Activated CD8-positive, alpha-beta memory T cell treated with anti-CD3 and anti-CD28 coated beads, Interleukin-2, amount 10 ng/mL, durations not matched to agents 7 days and 5 days (primary cell): ENCODE measurements around the gene PCDH9. TPM values are rescaled to one million over a fixed set of nuclear protein-coding genes. Genes with fewer than 3 reads are reported as not detected.

Experiments
- ATAC-seq: fragments of 150-1000 bp; cut with Tn5 transposase; one replicate; pipeline ENCODE4 v1.10.0; 2021; ENCODE audit warnings: moderate library complexity
- CTCF ChIA-PET: fragments of 350-600 bp; sonication (Branson Sonifier 250); formaldehyde crosslinking; loops from one replicate; lab custom pipeline; 2021; ENCODE audit warnings: antibody characterized with exemption; lab: Charles Lee
- DNase-seq: peaks from one replicate; pipeline ENCODE4 v3.0.0-alpha.2; 2020
- H3K27ac Mint-ChIP-seq: one replicate; pipeline ENCODE4 v1.8.0; 2021; ENCODE audit warnings: mild to moderate bottlenecking, mixed read lengths
- H3K27me3 Mint-ChIP-seq: one replicate; pipeline ENCODE4 v1.8.0; 2021; ENCODE audit warnings: mixed read lengths
- H3K36me3 Mint-ChIP-seq: one replicate; pipeline ENCODE4 v1.8.0; 2021; ENCODE audit warnings: mild to moderate bottlenecking, mixed read lengths
- H3K4me1 Mint-ChIP-seq: one replicate; pipeline ENCODE4 v1.8.0; 2021; ENCODE audit warnings: mixed read lengths
- H3K4me3 Mint-ChIP-seq: one replicate; pipeline ENCODE4 v1.8.0; 2021; ENCODE audit warnings: mild to moderate bottlenecking, moderate library complexity, mixed read lengths
- H3K9me3 Mint-ChIP-seq: one replicate; pipeline ENCODE4 v1.8.0; 2022; ENCODE audit warnings: low read depth, mixed read lengths
- total RNA-seq, 2 experiments: library from RNA; stranded (reverse); gene quantifications; one replicate each; pipeline ENCODE4 v1.2.3, GENCODE V29; 2021

The PCDH9 gene
- total RNA-seq, 2 experiments from 2014 or later = 0.14 to 0.15 TPM

DNA sequence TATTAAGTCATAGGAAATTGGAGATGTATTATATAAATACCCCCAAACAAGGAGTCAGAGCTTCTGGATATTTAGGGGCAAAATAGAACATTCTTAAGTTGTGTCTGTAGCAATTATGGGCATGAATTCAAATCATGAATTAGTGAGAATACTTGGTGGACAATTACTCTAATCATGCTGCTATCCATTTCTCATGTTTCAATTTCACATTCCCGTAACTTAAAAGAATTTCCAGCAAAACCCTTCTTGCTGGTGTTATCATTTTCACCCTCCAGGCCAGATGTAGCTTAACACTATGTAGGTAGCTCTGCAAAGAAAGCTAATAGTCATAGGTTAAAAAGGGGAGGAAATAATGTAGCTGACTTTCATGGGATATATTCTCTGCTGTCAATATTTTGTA is 136.1 kb downstream of the PCDH9 start:
- DNase-seq (no peak), ATAC-seq (no peak)
- no peak overlapping the region for H3K27ac Mint-ChIP-seq
- H3K36me3 Mint-ChIP-seq = no peaks in the 10 kb centered on the region
- H3K9me3 Mint-ChIP-seq = no peaks in the 10 kb centered on the region
- H3K4me1 Mint-ChIP-seq = no peaks in the 10 kb centered on the region
- H3K4me3 Mint-ChIP-seq = no peak overlapping the region
- no peaks in the 10 kb centered on the region for H3K27me3 Mint-ChIP-seq
- CTCF ChIA-PET = no interaction called here

- DNase-seq (no peak), ATAC-seq (no peak)
- Mint-ChIP-seq H3K27me3 (no peaks in the 10 kb centered on the region), H3K27ac (no peak overlapping the region), H3K4me3 (no peak overlapping the region), H3K36me3 (no peaks in the 10 kb centered on the region), H3K9me3 (no peaks in the 10 kb centered on the region), H3K4me1 (no peaks in the 10 kb centered on the region)
- CTCF ChIA-PET = no interaction called here
Measured at GRCh38 chr13:67091603-67092002, 138.5 kb downstream of the PCDH9 start.

- ATAC-seq (no peak), DNase-seq (no peak)
- no peaks in the 10 kb centered on the region for H3K36me3 Mint-ChIP-seq
- no peak overlapping the region for H3K27ac Mint-ChIP-seq
- H3K27me3 Mint-ChIP-seq = no peaks in the 10 kb centered on the region
- CTCF ChIA-PET = no interaction called here
- no peaks in the 10 kb centered on the region for H3K9me3 Mint-ChIP-seq
- H3K4me1 Mint-ChIP-seq = no peaks in the 10 kb centered on the region
- H3K4me3 Mint-ChIP-seq = no peak overlapping the region
Measured at GRCh38 chr13:67090856-67091255, 139.3 kb downstream of the PCDH9 start.

DNA sequence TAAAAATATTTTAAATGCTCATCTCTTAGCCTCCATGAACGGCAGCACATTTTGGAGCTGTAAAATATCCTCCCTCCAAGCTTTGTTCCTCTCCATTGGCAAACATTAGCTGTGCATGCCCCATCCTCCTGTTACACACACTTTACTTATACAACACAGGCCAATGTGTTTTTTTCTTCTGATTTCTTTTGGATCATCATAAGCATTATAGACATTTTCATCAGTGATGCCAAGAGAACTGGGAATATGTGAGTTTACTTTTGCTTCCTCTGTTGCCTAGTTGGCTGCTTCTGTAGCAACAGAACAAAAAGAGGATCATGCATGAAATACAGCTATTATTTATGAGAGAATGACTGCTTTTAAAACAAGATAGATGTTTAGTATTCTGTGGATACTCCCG is 142.6 kb downstream of the PCDH9 start:
- Mint-ChIP-seq H3K9me3 (no peaks in the 10 kb centered on the region), H3K27me3 (no peaks in the 10 kb centered on the region), H3K36me3 (no peaks in the 10 kb centered on the region), H3K4me3 (no peak overlapping the region), H3K27ac (no peak overlapping the region), H3K4me1 (no peaks in the 10 kb centered on the region)
- DNase-seq (no peak), ATAC-seq (no peak)
- CTCF ChIA-PET = no interaction called here

- peaks cover 3% of the 10 kb centered on the region for H3K9me3 Mint-ChIP-seq
- H3K36me3 Mint-ChIP-seq = no peaks in the 10 kb centered on the region
- H3K27me3 Mint-ChIP-seq = no peaks in the 10 kb centered on the region
- DNase-seq (no peak), ATAC-seq (no peak)
- H3K4me3 Mint-ChIP-seq = no peak overlapping the region
- CTCF ChIA-PET = no interaction called here
- H3K4me1 Mint-ChIP-seq = no peaks in the 10 kb centered on the region
- H3K27ac Mint-ChIP-seq = no peak overlapping the region
Measured at GRCh38 chr13:67086260-67086659, 143.9 kb downstream of the PCDH9 start.

DNA sequence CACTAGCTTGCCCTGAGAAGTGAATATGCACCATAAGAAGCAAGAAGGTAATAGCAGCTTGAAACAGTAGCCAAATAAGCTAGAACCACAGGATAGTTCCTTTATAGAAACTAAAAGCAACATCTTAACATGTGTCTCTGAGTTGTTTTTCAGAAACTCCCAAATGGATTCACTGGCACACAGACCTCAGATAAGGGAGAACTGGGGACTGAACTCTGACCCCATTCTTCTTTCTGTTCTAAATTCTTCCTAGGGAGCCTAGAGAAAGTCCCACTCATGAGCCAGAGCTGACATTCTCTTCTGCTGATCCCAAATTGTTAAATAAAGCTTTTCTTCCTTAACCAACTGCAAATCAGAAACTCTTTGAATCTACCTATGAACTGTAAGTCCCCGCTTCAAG is 146.1 kb downstream of the PCDH9 start:
- Mint-ChIP-seq H3K4me3 (no peak overlapping the region), H3K4me1 (no peaks in the 10 kb centered on the region), H3K36me3 (no peaks in the 10 kb centered on the region), H3K27ac (no peak overlapping the region), H3K9me3 (peaks cover 3% of the 10 kb centered on the region), H3K27me3 (no peaks in the 10 kb centered on the region)
- CTCF ChIA-PET = no interaction called here
- ATAC-seq (no peak), DNase-seq (no peak)

DNA sequence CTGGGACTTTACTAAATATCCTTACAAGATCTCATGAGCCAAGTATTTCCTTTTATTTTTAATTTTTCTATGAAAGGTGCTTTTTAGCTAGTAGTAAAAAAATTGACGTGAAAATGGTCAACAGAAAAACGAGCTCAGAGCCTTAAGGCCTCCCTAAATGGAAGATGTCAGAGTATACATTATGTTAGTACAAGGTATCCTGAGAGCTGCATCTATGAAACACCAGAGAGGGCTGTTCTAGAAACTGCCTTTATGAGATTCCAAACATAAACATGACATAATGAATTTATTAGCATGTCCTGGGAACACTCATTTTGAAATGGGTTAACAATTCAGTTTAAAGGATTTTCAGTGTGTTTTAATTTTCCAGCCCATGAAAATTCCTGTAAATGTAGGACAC is 146.6 kb downstream of the PCDH9 start:
- Mint-ChIP-seq H3K4me3 (no peak overlapping the region), H3K27me3 (no peaks in the 10 kb centered on the region), H3K4me1 (no peaks in the 10 kb centered on the region), H3K9me3 (peaks cover 3% of the 10 kb centered on the region), H3K27ac (no peak overlapping the region), H3K36me3 (no peaks in the 10 kb centered on the region)
- CTCF ChIA-PET = no interaction called here
- ATAC-seq = no peak
- DNase-seq = no peak

DNA sequence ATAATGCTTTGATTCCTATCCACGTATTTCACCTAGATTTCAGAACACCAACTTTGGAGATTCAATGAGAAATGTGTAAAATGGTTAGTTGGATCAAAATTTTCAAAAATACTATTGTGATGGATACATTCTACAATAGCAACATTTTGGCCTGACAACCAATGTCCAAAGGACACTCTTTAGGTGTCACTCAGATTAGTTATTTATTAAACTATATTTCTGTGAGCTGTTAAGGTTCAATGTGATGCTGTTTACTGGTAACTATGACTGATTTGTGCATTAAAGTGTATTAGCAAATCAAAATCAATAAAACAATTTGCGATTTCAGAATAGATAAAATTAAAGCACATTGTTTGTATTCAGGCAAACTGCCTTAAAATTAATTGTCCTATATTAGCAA is 149.8 kb downstream of the PCDH9 start:
- ATAC-seq (no peak), DNase-seq (no peak)
- CTCF ChIA-PET = no interaction called here
- Mint-ChIP-seq H3K27ac (no peak overlapping the region), H3K36me3 (no peaks in the 10 kb centered on the region), H3K27me3 (no peaks in the 10 kb centered on the region), H3K4me1 (no peaks in the 10 kb centered on the region), H3K4me3 (no peak overlapping the region), H3K9me3 (peaks cover 10% of the 10 kb centered on the region)

GRCh38 chr13:67078062-67078461 is 152.1 kb downstream of the PCDH9 start:
- Mint-ChIP-seq H3K9me3 (peaks cover 10% of the 10 kb centered on the region), H3K27me3 (no peaks in the 10 kb centered on the region), H3K27ac (no peak overlapping the region), H3K36me3 (no peaks in the 10 kb centered on the region), H3K4me1 (no peaks in the 10 kb centered on the region), H3K4me3 (no peak overlapping the region)
- ATAC-seq (no peak), DNase-seq (no peak)
- CTCF ChIA-PET = no interaction called here

DNA sequence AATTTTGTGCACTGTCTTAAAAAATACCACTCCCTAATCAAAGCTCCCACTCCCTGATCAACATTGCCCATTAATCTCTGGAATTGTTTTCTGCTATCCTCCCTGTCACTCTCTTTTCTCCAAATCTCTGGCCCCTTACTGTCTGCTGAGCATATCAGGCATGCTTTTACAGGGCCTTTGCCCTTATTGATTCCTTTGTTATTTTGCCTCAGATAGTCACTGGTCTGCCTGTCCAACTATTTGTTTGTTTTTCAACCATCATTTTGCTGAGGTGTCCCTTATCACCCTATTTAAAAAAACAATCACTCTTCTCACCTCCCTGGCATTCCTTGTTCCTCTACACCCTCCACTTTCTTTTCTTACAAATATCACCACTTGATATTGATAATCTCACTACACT is 153.0 kb downstream of the PCDH9 start:
- H3K27me3 Mint-ChIP-seq = no peaks in the 10 kb centered on the region
- H3K9me3 Mint-ChIP-seq = peaks cover 9% of the 10 kb centered on the region
- H3K27ac Mint-ChIP-seq = no peak overlapping the region
- H3K4me1 Mint-ChIP-seq = no peaks in the 10 kb centered on the region
- no peaks in the 10 kb centered on the region for H3K36me3 Mint-ChIP-seq
- no peak overlapping the region for H3K4me3 Mint-ChIP-seq
- DNase-seq (no peak), ATAC-seq (no peak)
- CTCF ChIA-PET = no interaction called here

DNA sequence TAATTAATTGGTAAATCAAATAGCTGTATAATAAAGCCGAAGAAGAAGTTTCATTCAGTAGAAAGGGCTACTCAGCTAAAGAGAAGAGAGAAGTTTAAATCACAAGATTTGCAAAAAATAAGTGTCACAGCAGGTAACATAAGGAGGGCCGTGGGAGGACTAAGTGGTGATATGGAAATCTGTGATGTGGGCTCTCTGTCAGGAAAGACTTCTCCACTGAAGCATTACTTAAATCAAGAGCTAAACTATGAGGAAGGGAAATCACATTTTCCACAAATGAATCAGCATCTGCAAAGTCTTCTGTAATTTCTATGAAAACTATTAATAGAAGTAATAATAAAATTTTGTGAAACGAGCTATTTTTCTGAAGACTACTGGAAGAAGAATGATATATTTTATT is 153.8 kb downstream of the PCDH9 start:
- no peak overlapping the region for H3K4me3 Mint-ChIP-seq
- ATAC-seq (no peak), DNase-seq (no peak)
- CTCF ChIA-PET = no interaction called here
- peaks cover 7% of the 10 kb centered on the region for H3K9me3 Mint-ChIP-seq
- no peaks in the 10 kb centered on the region for H3K27me3 Mint-ChIP-seq
- no peaks in the 10 kb centered on the region for H3K36me3 Mint-ChIP-seq
- no peak overlapping the region for H3K27ac Mint-ChIP-seq
- no peaks in the 10 kb centered on the region for H3K4me1 Mint-ChIP-seq

- DNase-seq = no peak
- Mint-ChIP-seq H3K36me3 (no peaks in the 10 kb centered on the region), H3K27ac (no peak overlapping the region), H3K9me3 (peaks cover 7% of the 10 kb centered on the region), H3K4me3 (no peak overlapping the region), H3K4me1 (no peaks in the 10 kb centered on the region), H3K27me3 (no peaks in the 10 kb centered on the region)
- CTCF ChIA-PET = no interaction called here
- ATAC-seq = no peak
Measured at GRCh38 chr13:67075239-67075638, 154.9 kb downstream of the PCDH9 start.

- Mint-ChIP-seq H3K27me3 (no peaks in the 10 kb centered on the region), H3K9me3 (peaks cover 3% of the 10 kb centered on the region), H3K4me1 (no peaks in the 10 kb centered on the region), H3K4me3 (no peak overlapping the region), H3K36me3 (no peaks in the 10 kb centered on the region), H3K27ac (no peak overlapping the region)
- ATAC-seq (no peak), DNase-seq (no peak)
- CTCF ChIA-PET = no interaction called here
Measured at GRCh38 chr13:67071918-67072598, 158.1 kb downstream of the PCDH9 start.

- no peak for DNase-seq
- ATAC-seq = no peak
- H3K9me3 Mint-ChIP-seq = no peaks in the 10 kb centered on the region
- H3K36me3 Mint-ChIP-seq = no peaks in the 10 kb centered on the region
- H3K27ac Mint-ChIP-seq = no peak overlapping the region
- H3K4me1 Mint-ChIP-seq = no peaks in the 10 kb centered on the region
- no peaks in the 10 kb centered on the region for H3K27me3 Mint-ChIP-seq
- CTCF ChIA-PET = no interaction called here
- H3K4me3 Mint-ChIP-seq = no peak overlapping the region
Measured at GRCh38 chr13:67070306-67070705, 159.8 kb downstream of the PCDH9 start.
